ENCODE data around the gene FAM169A.

The FAM169A gene

DNA sequence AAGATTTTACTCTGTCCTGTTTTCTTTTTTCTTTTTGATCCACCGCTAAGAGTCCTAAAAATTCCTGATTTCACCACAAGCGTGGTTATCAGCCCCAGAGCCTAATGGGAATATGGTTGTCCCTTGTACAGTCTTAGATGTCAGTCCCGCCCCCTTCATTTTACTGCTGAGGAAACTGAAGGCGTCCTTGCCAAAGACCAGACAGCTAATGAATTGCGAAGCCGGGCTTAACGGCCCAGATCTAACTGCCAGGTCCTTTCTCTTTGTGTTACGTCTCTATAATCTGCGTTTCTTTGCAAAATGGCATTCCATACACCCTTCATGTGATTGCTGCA is 98.6 kb downstream of the FAM169A start:
- TF ChIP-seq CTCF (conservative IDR thresholded peaks at IDR 0.05; ENCODE audit: low read depth): no peak
- DNase-seq (ENCODE audit: low spot score): peak; percentile 36
- CTCF ChIA-PET: interaction anchor here (0.6 to 1.8 kb wide), 4 partner anchors 20 to 100 kb away, joined by 3 to 6 read pairs (median 4); no protein-coding TSS in a partner anchor
- POLR2A ChIA-PET (ENCODE audit: low non-redundant PET): no interaction called here
- H3K27ac ChIP-seq: peak overlapping the region; percentile 94

- TF ChIP-seq CTCF (conservative IDR thresholded peaks at IDR 0.05; ENCODE audit: low read depth): no peak
- DNase-seq (ENCODE audit: low spot score): peak; percentile 82
- CTCF ChIA-PET: interaction anchor here (0.6 to 2.0 kb wide), 7 partner anchors 13 to 701 kb away, joined by 3 to 7 read pairs (median 3); no protein-coding TSS in a partner anchor
- POLR2A ChIA-PET (ENCODE audit: low non-redundant PET): interaction anchor here (0.7 kb wide), 2 partner anchors 33 to 246 kb away, joined by 3 read pairs; no protein-coding TSS in a partner anchor
- H3K27ac ChIP-seq: peak within 1 kb of the TSS; percentile 94
These were observed 99.2 kb downstream of the FAM169A start, which contains the start of the genes GFM2 and NSA2 for GRCh38 chr5:74766849-74767578. Gene GFM2, minus strand, starts transcription at chr5:74767117. Its CDS starts 3,375 bp downstream, at chr5:74763742. Gene NSA2, plus strand, starts transcription at chr5:74767249. Its CDS starts 112 bp downstream, at chr5:74767361.

DNA sequence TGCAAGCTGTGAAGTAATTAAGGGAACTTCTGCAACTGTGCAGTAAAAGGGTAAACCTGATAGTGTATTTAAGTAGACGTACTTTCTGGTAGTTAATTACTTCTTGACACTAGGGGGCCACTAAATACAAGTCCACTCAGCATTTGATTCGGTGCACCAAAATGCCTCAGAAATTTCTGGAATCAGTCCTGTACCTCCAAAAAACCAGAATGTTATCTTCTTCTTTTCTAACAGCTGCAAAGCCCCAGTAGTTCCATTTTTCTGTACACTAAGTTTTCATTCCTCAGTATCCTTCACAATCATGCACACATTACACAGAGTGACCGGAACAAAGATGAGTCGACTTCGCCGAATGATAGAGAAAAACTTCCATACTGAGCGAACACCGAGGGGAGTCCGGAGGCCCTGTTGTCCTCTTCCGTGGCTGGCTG is 99.8 kb downstream of the FAM169A start:
- TF ChIP-seq CTCF (conservative IDR thresholded peaks at IDR 0.05; ENCODE audit: low read depth): peak; percentile 75
- ChIA-PET CTCF (interaction anchor here (0.6 to 2.0 kb wide), 6 partner anchors 13 to 701 kb away, joined by 3 to 10 read pairs (median 5); no protein-coding TSS in a partner anchor), POLR2A (ENCODE audit: low non-redundant PET) (interaction anchor here (0.7 kb wide), 2 partner anchors 33 to 245 kb away, joined by 3 read pairs; no protein-coding TSS in a partner anchor)
- peak; percentile 75 for DNase-seq (ENCODE audit: low spot score)
- peak overlapping the region; percentile 94 for H3K27ac ChIP-seq

- CTCF ChIA-PET: interaction anchor here (0.6 to 2.0 kb wide), 5 partner anchors 14 to 533 kb away, joined by 3 to 10 read pairs (median 4); no protein-coding TSS in a partner anchor
- POLR2A ChIA-PET (ENCODE audit: low non-redundant PET): no interaction called here
- peak overlapping the region; percentile 94 for H3K27ac ChIP-seq
- no peak for DNase-seq (ENCODE audit: low spot score)
- TF ChIP-seq CTCF (conservative IDR thresholded peaks at IDR 0.05; ENCODE audit: low read depth): no peak
These were observed 100.3 kb downstream of the FAM169A start for GRCh38 chr5:74765929-74766328.

DNA sequence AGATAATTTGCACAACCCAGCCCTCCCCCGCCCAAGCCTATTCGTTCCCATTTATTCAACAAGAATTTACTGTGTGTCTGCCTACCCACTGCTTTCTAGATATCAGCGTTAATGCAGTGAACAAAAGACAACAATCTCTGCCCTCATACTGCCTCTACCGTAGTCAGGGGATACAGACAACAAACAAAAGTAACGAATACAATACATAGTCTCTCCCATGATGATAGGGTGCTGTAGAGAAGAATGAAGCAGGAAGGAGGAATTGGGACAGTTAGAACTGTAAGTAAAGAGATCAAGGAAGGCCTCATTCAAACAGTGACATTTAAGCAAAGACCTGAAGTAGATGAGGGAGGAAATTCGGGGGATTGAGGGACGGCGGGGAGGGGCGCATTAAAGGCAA is 101.0 kb downstream of the FAM169A start:
- peak overlapping the region; percentile 94 for H3K27ac ChIP-seq
- TF ChIP-seq CTCF (conservative IDR thresholded peaks at IDR 0.05; ENCODE audit: low read depth): no peak
- ChIA-PET CTCF (interaction anchor here (0.7 to 2.0 kb wide), 2 partner anchors 15 to 195 kb away, joined by 3 to 7 read pairs; no protein-coding TSS in a partner anchor), POLR2A (ENCODE audit: low non-redundant PET) (no interaction called here)
- DNase-seq (ENCODE audit: low spot score): peak; percentile 48

- no peak overlapping the region for H3K27ac ChIP-seq
- peak; percentile 23 for DNase-seq (ENCODE audit: low spot score)
- ChIA-PET CTCF (interaction anchor here (0.6 to 0.7 kb wide), 2 partner anchors 16 to 48 kb away, joined by 3 to 5 read pairs; no protein-coding TSS in a partner anchor), POLR2A (ENCODE audit: low non-redundant PET) (no interaction called here)
- TF ChIP-seq CTCF (conservative IDR thresholded peaks at IDR 0.05; ENCODE audit: low read depth): no peak
These were observed 102.7 kb downstream of the FAM169A start for GRCh38 chr5:74763504-74763903.

Data from RWPE1 (cell line).